SK-N-SH (cell line): ENCODE data around the gene RRBP1. TPM values are rescaled to one million over a fixed set of nuclear protein-coding genes. Genes with fewer than 3 reads are reported as not detected.

Experiments used
- CTCF ChIA-PET: fragments of 300-600, 350-600 bp; formaldehyde crosslinking; extraction: SDS; loops from one replicate; lab custom pipeline; 2021; lab: Yijun Ruan, JAX
- POLR2A ChIA-PET: fragments of 350-600 bp; sonication (Branson Sonifier 250); formaldehyde crosslinking; extraction: SDS; loops from one replicate; lab custom pipeline; 2020; ENCODE audit warnings: antibody characterized with exemption, inconsistent platforms; lab: Yijun Ruan, JAX
- DNase-seq: peaks from one replicate; pipeline ENCODE4 v3.0.0; 2012
- H2AFZ ChIP-seq: fragments of 200-600 bp; sonication (generic); 2 replicates; pipeline ENCODE4 v1.8.1; 2016; ENCODE audit warnings: antibody characterized with exemption, mild to moderate bottlenecking, low read depth
- H3F3A ChIP-seq: fragments of 200-600 bp; sonication (generic); replicated peaks from 2 replicates; pipeline ENCODE3; 2016; ENCODE audit warnings: antibody characterized with exemption, mild to moderate bottlenecking; ENCODE audit not compliant: insufficient read depth
- H3K27ac ChIP-seq, 2 experiments: fragments of 200-500 bp in 1 of 2; fragments of 200-600 bp in 1 of 2; sonication (Bioruptor generic) in 1 of 2; sonication (generic), shearing (Covaris generic) in 1 of 2; 2 replicates each; pipeline versions ENCODE4 v1.5.1 to v1.6.1; 2014 to 2016; ENCODE audit warnings: low read depth in 2 of 2, inconsistent platforms in 1 of 2, low read length in 1 of 2, mild to moderate bottlenecking in 1 of 2, mixed read lengths in 1 of 2
- H3K27me3 ChIP-seq: fragments of 200-600 bp; sonication (generic), shearing (Covaris generic); 2 replicates; pipeline ENCODE4 v1.6.1; 2016; ENCODE audit warnings: mixed run types; ENCODE audit not compliant: insufficient read depth
- H3K36me3 ChIP-seq, 2 experiments: fragments of 200-500 bp in 1 of 2; fragments of 200-600 bp in 1 of 2; sonication (Bioruptor generic) in 1 of 2; sonication (generic) in 1 of 2; replicated peaks in 1 of 2; 2 replicates each; pipeline versions ENCODE3 to v1.5.1; 2014 to 2016; ENCODE audit warnings: low read length in 1 of 2, mild to moderate bottlenecking in 1 of 2; ENCODE audit not compliant: insufficient read depth in 2 of 2, control insufficient read depth in 1 of 2
- H3K4me1 ChIP-seq, 2 experiments: fragments of 200-500 bp in 1 of 2; fragments of 200-600 bp in 1 of 2; sonication (Bioruptor generic) in 1 of 2; sonication (generic), shearing (Covaris generic) in 1 of 2; 2 replicates each; pipeline versions ENCODE4 v1.5.1 to v1.6.1; 2014 to 2016; ENCODE audit warnings: low read depth in 1 of 2, low read length in 1 of 2, mixed run types in 1 of 2; ENCODE audit not compliant: insufficient read depth in 2 of 2, control insufficient read depth in 1 of 2
- H3K4me2 ChIP-seq: fragments of 200-600 bp; sonication (generic), shearing (Covaris generic); 2 replicates; pipeline ENCODE4 v1.6.1; 2017; ENCODE audit warnings: mixed run types
- H3K4me3 ChIP-seq, 2 experiments: fragments of 200-500 bp in 1 of 2; fragments of 200-600 bp in 1 of 2; sonication (Bioruptor generic) in 1 of 2; sonication (generic), shearing (Covaris generic) in 1 of 2; 2 replicates each; pipeline versions ENCODE4 v1.5.1 to v1.8.1; 2014 to 2016; ENCODE audit warnings: low read depth in 2 of 2, inconsistent platforms in 1 of 2, low read length in 1 of 2, mild to moderate bottlenecking in 1 of 2, mixed read lengths in 1 of 2, moderate library complexity in 1 of 2
- H3K79me2 ChIP-seq: fragments of 200-600 bp; sonication (generic); 2 replicates; pipeline ENCODE4 v1.8.1; 2017; ENCODE audit warnings: mild to moderate bottlenecking; ENCODE audit not compliant: insufficient read depth
- H3K9ac ChIP-seq: fragments of 200-600 bp; sonication (generic); 2 replicates; pipeline ENCODE4 v1.6.1; 2017; ENCODE audit warnings: mixed run types
- H3K9me2 ChIP-seq: fragments of 200-600 bp; sonication (generic); 2 replicates; pipeline ENCODE4 v1.6.1; 2017; ENCODE audit warnings: mixed run types
- H3K9me3 ChIP-seq: fragments of 200-600 bp; sonication (generic); 2 replicates; pipeline ENCODE4 v1.6.1; 2017; ENCODE audit warnings: mixed run types, mild to moderate bottlenecking, moderate library complexity
- H4K20me1 ChIP-seq: fragments of 200-600 bp; sonication (generic); 2 replicates; pipeline ENCODE4 v1.6.1; 2017; ENCODE audit warnings: mild to moderate bottlenecking, mixed run types; ENCODE audit not compliant: insufficient read depth
- CHD2 ChIP-seq: fragments of 150-350 bp; IDR thresholded peaks from 2 replicates; pipeline ENCODE4 v1.6.1; 2018; ENCODE audit warnings: low read length; ENCODE audit not compliant: partially characterized antibody
- FOXJ3 ChIP-seq: sonication (generic); formaldehyde crosslinking; IDR thresholded peaks from 2 replicates; pipeline ENCODE4 v1.5.1; 2020; ENCODE audit warnings: mild to moderate bottlenecking, missing genetic modification reagents
- FOXM1 ChIP-seq: IDR thresholded peaks from 2 replicates; pipeline ENCODE4 v1.4.0; 2012; ENCODE audit warnings: low read depth, mild to moderate bottlenecking
- GABPA ChIP-seq: IDR thresholded peaks from 2 replicates; pipeline ENCODE4 v1.4.0; 2012; ENCODE audit warnings: low read depth, mild to moderate bottlenecking
- IRF3 ChIP-seq: fragments of 150-350 bp; IDR thresholded peaks from 2 replicates; pipeline ENCODE4 v1.6.1; 2016; ENCODE audit warnings: mild to moderate bottlenecking, low read depth, low read length
- MEF2A ChIP-seq: IDR thresholded peaks from 2 replicates; pipeline ENCODE4 v1.4.0; 2012; ENCODE audit warnings: low read depth, borderline replicate concordance
- MXI1 ChIP-seq: IDR thresholded peaks from 2 replicates; pipeline ENCODE4 v1.6.1; 2012; ENCODE audit warnings: mild to moderate bottlenecking, low read depth, low read length, improper control_type of control experiment
- PBX3 ChIP-seq: IDR thresholded peaks from 2 replicates; pipeline ENCODE4; 2012
- RFX5 ChIP-seq: IDR thresholded peaks from 2 replicates; pipeline ENCODE4 v1.6.1; 2012; ENCODE audit warnings: mild to moderate bottlenecking, improper control_type of control experiment, low read length
- TCF12 ChIP-seq: IDR thresholded peaks from 2 replicates; pipeline ENCODE4 v1.4.0; 2012
- USF2 ChIP-seq: fragments of 150-350 bp; IDR thresholded peaks from 2 replicates; pipeline ENCODE4 v1.6.1; 2017; ENCODE audit warnings: antibody characterized with exemption, low read length, low read depth, borderline replicate concordance
- ZBTB33 ChIP-seq: IDR thresholded peaks from 2 replicates; pipeline ENCODE4 v1.4.0; 2012; ENCODE audit warnings: low read depth, borderline replicate concordance
- WGBS: methylation state at CpG from one replicate; pipeline ENCODE4 v1.1.6; 2017; ENCODE audit warnings: low lambda C conversion rate; 5-methylcytosine and 5-hydroxymethylcytosine counted together
- polyA plus RNA-seq, 3 experiments: library from polyadenylated mRNA; depleted of rRNA; stranded (reverse); fragments of >200 nt; gene quantifications; 2 replicates each; pipeline ENCODE4 v1.2.3, GENCODE V29; 2012

The RRBP1 gene
- polyA plus RNA-seq, 1 of the 3 experiments (the other 2 are of a cell fraction) = 50.2 TPM

GRCh38 chr20:17590245-17590644 lies 91.8 kb downstream of the RRBP1 start:
- Histone ChIP-seq H3K9me2 (no peaks in the 10 kb centered on the region), H3K4me3 (no peak overlapping the region), H3K36me3 (peaks cover 6 to 39% of the 10 kb centered on the region in 2 experiments), H3K79me2 (peaks cover 100% of the 10 kb centered on the region), H4K20me1 (peaks cover 100% of the 10 kb centered on the region), H2AFZ (no peak overlapping the region), H3F3A (peaks cover 10% of the 10 kb centered on the region), H3K9ac (no peak overlapping the region), H3K27ac (peak overlapping the region in 1 of 2 experiments; percentile 20; a peak in 1 of 4 replicates), H3K4me1 (peaks cover 3 to 15% of the 10 kb centered on the region in 2 experiments; a peak in 2 of 4 replicates), H3K4me2 (peak overlapping the region; percentile 3; the same call in 1 of the 2 replicates), H3K27me3 (no peaks in the 10 kb centered on the region), H3K9me3 (no peaks in the 10 kb centered on the region)
- POLR2A ChIA-PET = interaction anchor here (0.6 to 1.0 kb wide), 2 partner anchors 10 to 20 kb away, joined by 3 to 4 read pairs; partner anchors contain the start of gene DSTN
- no peak for DNase-seq
- no peak for TF ChIP-seq FOXM1
- no peak for TF ChIP-seq TCF12
- no peak for TF ChIP-seq MEF2A
- no peak for TF ChIP-seq IRF3
- TF ChIP-seq RFX5 = no peak
- no peak for TF ChIP-seq CHD2
- no peak for TF ChIP-seq PBX3
- TF ChIP-seq FOXJ3 (CRISPR knock-in tag) = no peak
- TF ChIP-seq MXI1 = no peak
- TF ChIP-seq ZBTB33 = no peak
- 79% methylated on average over 1 of the region's 1 CpG for WGBS
- CTCF ChIA-PET = interaction anchor here (0.7 to 1.5 kb wide), 3 partner anchors 10 to 26 kb away, joined by 3 read pairs; no protein-coding TSS in a partner anchor

- peaks cover 9% of the 10 kb centered on the region for H3F3A ChIP-seq
- H4K20me1 ChIP-seq = peaks cover 100% of the 10 kb centered on the region
- H3K4me1 ChIP-seq = peaks cover 3 to 12% of the 10 kb centered on the region in 2 experiments; a peak in 2 of 4 replicates
- TF ChIP-seq PBX3 (peak; percentile 19; the same call in 1 of the 2 replicates), USF2 (no peak), GABPA (no peak), FOXJ3 (CRISPR knock-in tag) (no peak)
- H3K9ac ChIP-seq = no peak overlapping the region
- H3K9me3 ChIP-seq = no peaks in the 10 kb centered on the region
- DNase-seq = no peak
- H3K27me3 ChIP-seq = no peaks in the 10 kb centered on the region
- CTCF ChIA-PET = no interaction called here
- peak overlapping the region in 1 of 2 experiments; percentile 20; a peak in 1 of 4 replicates for H3K27ac ChIP-seq
- H3K4me3 ChIP-seq = no peak overlapping the region
- no peaks in the 10 kb centered on the region for H3K9me2 ChIP-seq
- WGBS = 90% methylated on average over 8 of the region's 8 CpGs
- H3K79me2 ChIP-seq = peaks cover 100% of the 10 kb centered on the region
- POLR2A ChIA-PET = interaction anchor here (1.0 kb wide), 1 partner anchor 20 kb away, joined by 4 read pairs; the partner anchor contains the start of gene DSTN
- H2AFZ ChIP-seq = no peak overlapping the region
- H3K4me2 ChIP-seq = peak overlapping the region; percentile 30; the same call in 1 of the 2 replicates
- peaks cover 6 to 43% of the 10 kb centered on the region in 2 experiments for H3K36me3 ChIP-seq
These were observed 92.7 kb downstream of the RRBP1 start for GRCh38 chr20:17589161-17589834.
